Neuronal stem cell (in vitro differentiated cells): ENCODE data around the gene HOXA3.
A peak's percentile ranks its signal among the peaks of the same experiment; 100 is the strongest.

Experiments used
- DNase-seq: peaks from one replicate; pipeline ENCODE4 v3.0.0-alpha.2; 2013; ENCODE audit warnings: low spot score
- H2AFZ ChIP-seq: one replicate; pipeline ENCODE4 v1.6.1; 2013; ENCODE audit warnings: mild to moderate bottlenecking, low read length, inconsistent platforms
- H2AK5ac ChIP-seq: 2 replicates; pipeline ENCODE4 v1.6.1; 2013; ENCODE audit warnings: low read depth, mild to moderate bottlenecking, inconsistent platforms, low read length, moderate library complexity, mixed read lengths
- H2BK120ac ChIP-seq: 2 replicates; pipeline ENCODE4 v1.6.1; 2013; ENCODE audit warnings: low read depth, mild to moderate bottlenecking, inconsistent platforms, low read length, moderate library complexity, mixed read lengths
- H2BK12ac ChIP-seq: one replicate; pipeline ENCODE4 v1.6.1; 2013; ENCODE audit warnings: low read length, inconsistent platforms
- H2BK15ac ChIP-seq: 2 replicates; pipeline ENCODE4 v1.6.1; 2013; ENCODE audit warnings: mild to moderate bottlenecking, low read length, inconsistent platforms, mixed read lengths
- H2BK5ac ChIP-seq: one replicate; pipeline ENCODE4 v1.6.1; 2013; ENCODE audit warnings: inconsistent platforms, mild to moderate bottlenecking, low read length, moderate library complexity
- H3K14ac ChIP-seq: one replicate; pipeline ENCODE4 v1.6.1; 2013; ENCODE audit warnings: low read length, inconsistent platforms
- H3K18ac ChIP-seq: 2 replicates; pipeline ENCODE4 v1.6.1; 2013; ENCODE audit warnings: low read length, inconsistent platforms
- H3K23ac ChIP-seq: 2 replicates; pipeline ENCODE4 v1.6.1; 2013; ENCODE audit warnings: low read depth, mild to moderate bottlenecking, mixed read lengths, low read length, inconsistent platforms; ENCODE audit not compliant: poor library complexity
- H3K27ac ChIP-seq: replicated peaks from 3 replicates; pipeline ENCODE4 v1.5.1; 2013; ENCODE audit warnings: low read length, inconsistent platforms
- H3K27me3 ChIP-seq, 3 experiments: 2 replicates each; pipeline ENCODE4 v1.6.1; 2013; ENCODE audit warnings: low read length in 3 of 3, mild to moderate bottlenecking in 2 of 3, inconsistent platforms in 1 of 3, low read depth in 1 of 3, mixed read lengths in 1 of 3, moderate library complexity in 1 of 3; ENCODE audit not compliant: control insufficient read depth in 3 of 3, insufficient read depth in 3 of 3
- H3K36me3 ChIP-seq, 2 donors: replicated peaks in 1 of 2; 2 replicates each; pipeline ENCODE4 v1.6.1; 2013; ENCODE audit warnings: low read length in 2 of 2; ENCODE audit not compliant: control insufficient read depth in 2 of 2, insufficient read depth in 2 of 2
- H3K4ac ChIP-seq: 2 replicates; pipeline ENCODE4 v1.6.1; 2013; ENCODE audit warnings: inconsistent platforms, mild to moderate bottlenecking, low read length, moderate library complexity
- H3K4me1 ChIP-seq, 2 donors: 1 replicate in 1 of 2; 2 replicates in 1 of 2; pipeline ENCODE4 v1.6.1; 2013; ENCODE audit warnings: low read length in 2 of 2, low read depth in 1 of 2; ENCODE audit not compliant: control insufficient read depth in 2 of 2, insufficient read depth in 1 of 2
- H3K4me2 ChIP-seq: one replicate; pipeline ENCODE4 v1.6.1; 2013; ENCODE audit warnings: mild to moderate bottlenecking, low read length, inconsistent platforms; ENCODE audit not compliant: insufficient read depth, poor library complexity, severe bottlenecking
- H3K4me3 ChIP-seq, 2 donors: 2 replicates each; pipeline ENCODE4 v1.5.1; 2013; ENCODE audit warnings: low read length in 2 of 2, mild to moderate bottlenecking in 2 of 2, inconsistent platforms in 1 of 2, moderate library complexity in 1 of 2
- H3K79me1 ChIP-seq: one replicate; pipeline ENCODE4 v1.6.1; 2013; ENCODE audit warnings: low read depth, mild to moderate bottlenecking, inconsistent platforms, low read length, moderate library complexity
- H3K9ac ChIP-seq: one replicate; pipeline ENCODE4 v1.6.1; 2013; ENCODE audit warnings: mild to moderate bottlenecking, low read depth, low read length, inconsistent platforms; ENCODE audit not compliant: poor library complexity
- H3K9me3 ChIP-seq, 2 donors: replicated peaks in 1 of 2; 2 replicates each; pipeline versions ENCODE3 to v1.6.1; 2013; ENCODE audit warnings: low read length in 2 of 2, mild to moderate bottlenecking in 2 of 2, inconsistent platforms in 1 of 2, low read depth in 1 of 2, mixed read lengths in 1 of 2, moderate library complexity in 1 of 2; ENCODE audit not compliant: control insufficient read depth in 2 of 2, insufficient read depth in 1 of 2
- H4K8ac ChIP-seq: one replicate; pipeline ENCODE4 v1.6.1; 2013; ENCODE audit warnings: low read depth, mild to moderate bottlenecking, inconsistent platforms, low read length, moderate library complexity
- H4K91ac ChIP-seq: one replicate; pipeline ENCODE4 v1.6.1; 2013; ENCODE audit warnings: low read length, low read depth, mild to moderate bottlenecking, inconsistent platforms; ENCODE audit not compliant: poor library complexity
- WGBS, 2 donors: extraction: QIAGEN DNeasy Blood & Tissue Kit; methylation state at CpG; one replicate each; pipeline ENCODE4 v1.1.7; 2013; ENCODE audit warnings: missing lambda C conversion rate in 2 of 2, mixed read lengths in 1 of 2; ENCODE audit not compliant: insufficient read length in 2 of 2, insufficient replicate concordance in 1 of 2; ENCODE audit errors: extremely low coverage in 2 of 2; 5-methylcytosine and 5-hydroxymethylcytosine counted together

Gene HOXA3

GRCh38 chr7:27188386-27189294, 36.3 kb upstream of the HOXA3 start:
- H3K14ac ChIP-seq = no peak overlapping the region
- no peak overlapping the region for H2BK12ac ChIP-seq
- no peak overlapping the region for H3K27ac ChIP-seq
- no peak overlapping the region for H3K4ac ChIP-seq
- no peak overlapping the region for H4K8ac ChIP-seq
- H3K79me1 ChIP-seq = no peaks in the 10 kb centered on the region
- H3K23ac ChIP-seq = no peak overlapping the region
- H3K18ac ChIP-seq = no peak overlapping the region
- H3K4me3 ChIP-seq = peak overlapping the region in 1 of 2 donors; percentile 12
- no peak for DNase-seq
- no CpG with 5 or more reads among the region's 49 CpGs for WGBS, 2 donors
- H2AK5ac ChIP-seq = no peak overlapping the region
- H2BK120ac ChIP-seq = no peak overlapping the region
- no peak overlapping the region for H4K91ac ChIP-seq
- H2AFZ ChIP-seq = peak overlapping the region; percentile 80
- no peak overlapping the region for H3K4me2 ChIP-seq
- no peak overlapping the region for H2BK5ac ChIP-seq
- no peak overlapping the region for H2BK15ac ChIP-seq
- peaks cover 84 to 99% (median 98%) of the 10 kb centered on the region in 3 experiments for H3K27me3 ChIP-seq
- no peaks in the 10 kb centered on the region for H3K36me3 ChIP-seq
- H3K9me3 ChIP-seq = peaks cover 2 to 6% of the 10 kb centered on the region in 2 donors
- H3K9ac ChIP-seq = no peak overlapping the region
- H3K4me1 ChIP-seq = peaks cover 0 to 3% of the 10 kb centered on the region in 2 donors

GRCh38 chr7:27187475-27188385, 35.3 kb upstream of the HOXA3 start:
- Histone ChIP-seq H4K91ac (no peak overlapping the region), H3K4me3 (no peak overlapping the region), H2BK15ac (no peak overlapping the region), H3K79me1 (no peaks in the 10 kb centered on the region), H2AK5ac (no peak overlapping the region), H3K4me2 (no peak overlapping the region), H3K4me1 (peaks cover 0 to 3% of the 10 kb centered on the region in 2 donors), H3K14ac (no peak overlapping the region), H2AFZ (peak overlapping the region; percentile 80), H3K23ac (peak overlapping the region; percentile 6), H2BK12ac (no peak overlapping the region), H3K36me3 (no peaks in the 10 kb centered on the region), H2BK5ac (no peak overlapping the region), H3K9me3 (peaks cover 2 to 6% of the 10 kb centered on the region in 2 donors), H3K4ac (no peak overlapping the region), H3K27ac (no peak overlapping the region), H3K27me3 (peaks cover 85 to 99% (median 98%) of the 10 kb centered on the region in 3 experiments), H2BK120ac (no peak overlapping the region), H3K18ac (no peak overlapping the region), H3K9ac (no peak overlapping the region), H4K8ac (no peak overlapping the region)
- no peak for DNase-seq
- WGBS, 2 donors = no CpG with 5 or more reads among the region's 46 CpGs

- WGBS, 2 donors = no CpG with 5 or more reads among the region's 4 CpGs
- peaks cover 85 to 99% (median 98%) of the 10 kb centered on the region in 3 experiments for H3K27me3 ChIP-seq
- H3K4ac ChIP-seq = no peak overlapping the region
These were observed 34.5 kb upstream of the HOXA3 start for GRCh38 chr7:27186668-27187474.

More at GRCh38 chr7:27186668-27187474, 34.5 kb upstream of the HOXA3 start:
- Histone ChIP-seq H3K23ac (no peak overlapping the region), H2BK15ac (no peak overlapping the region), H3K18ac (no peak overlapping the region), H3K4me2 (no peak overlapping the region), H3K14ac (no peak overlapping the region), H4K8ac (no peak overlapping the region), H3K4me3 (no peak overlapping the region), H3K36me3 (no peaks in the 10 kb centered on the region), H2BK120ac (no peak overlapping the region), H2AK5ac (no peak overlapping the region), H3K9ac (no peak overlapping the region), H3K9me3 (peaks cover 2 to 6% of the 10 kb centered on the region in 2 donors), H3K4me1 (peaks cover 0 to 3% of the 10 kb centered on the region in 2 donors), H3K27ac (no peak overlapping the region), H2BK5ac (no peak overlapping the region), H4K91ac (no peak overlapping the region), H2AFZ (no peak overlapping the region), H2BK12ac (no peak overlapping the region), H3K79me1 (no peaks in the 10 kb centered on the region)
- no peak for DNase-seq
